SW 1271 (cell line): ENCODE measurements around the gene VSIG8.

Experiments
- DNase-seq, 2 experiments: peaks; one replicate each; lab custom pipeline; 2025; lab: John Stamatoyannopoulos, UW

The VSIG8 gene

DNA sequence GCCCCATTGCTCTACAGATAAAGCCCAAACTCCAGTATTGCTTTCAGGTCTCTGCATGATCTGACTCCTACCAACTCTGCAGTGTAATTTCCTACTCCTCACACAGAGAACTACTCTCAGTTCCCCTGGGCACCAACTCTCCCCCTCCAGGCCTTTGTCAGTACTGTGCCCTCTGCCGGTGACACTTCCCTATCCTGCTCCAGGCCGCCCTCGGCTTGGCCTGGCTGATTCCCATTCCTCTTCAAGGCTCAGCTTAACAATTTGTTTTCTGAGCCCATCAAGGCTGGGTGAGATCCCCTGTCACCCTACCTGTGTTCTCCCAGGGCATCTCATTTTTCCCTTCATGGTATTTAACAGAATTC is 33.2 kb downstream of the VSIG8 start:
- no peak for DNase-seq

DNA sequence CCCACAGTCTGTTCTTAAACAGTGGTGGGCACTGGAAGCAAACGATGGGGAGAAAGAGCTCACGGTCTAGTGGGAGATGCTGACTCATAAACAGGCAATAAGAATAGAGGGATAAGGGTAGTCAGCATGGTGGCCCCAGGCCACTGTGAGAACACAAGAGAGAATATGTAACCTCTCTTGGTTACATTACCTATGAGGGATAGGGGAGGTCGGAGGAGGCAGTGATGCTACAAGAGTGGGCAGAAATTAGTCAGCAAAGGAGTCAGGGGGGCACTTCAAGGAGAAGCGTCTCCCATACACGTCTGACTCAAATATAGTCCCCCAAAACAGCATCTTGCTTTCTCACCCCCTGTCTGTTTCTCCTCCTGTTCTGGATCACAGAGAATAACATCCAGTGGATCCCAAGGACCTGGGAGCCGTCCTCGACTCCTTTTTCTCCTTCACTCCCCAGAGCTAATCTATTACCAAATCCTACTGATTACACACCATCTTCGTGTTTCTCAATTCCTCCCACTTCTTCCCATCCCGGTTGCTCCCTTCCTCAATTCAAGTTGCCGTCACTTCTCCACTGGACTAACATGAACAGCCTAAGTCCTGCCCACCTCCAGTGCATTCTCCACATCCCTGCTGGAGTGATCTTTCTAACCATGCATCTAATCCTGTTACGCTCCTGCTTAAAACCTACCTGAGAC is 33.7 kb downstream of the VSIG8 start:
- DNase-seq: no peak

- DNase-seq: no peak
These were observed 34.3 kb downstream of the VSIG8 start for GRCh38 chr1:159828176-159828575.

DNA sequence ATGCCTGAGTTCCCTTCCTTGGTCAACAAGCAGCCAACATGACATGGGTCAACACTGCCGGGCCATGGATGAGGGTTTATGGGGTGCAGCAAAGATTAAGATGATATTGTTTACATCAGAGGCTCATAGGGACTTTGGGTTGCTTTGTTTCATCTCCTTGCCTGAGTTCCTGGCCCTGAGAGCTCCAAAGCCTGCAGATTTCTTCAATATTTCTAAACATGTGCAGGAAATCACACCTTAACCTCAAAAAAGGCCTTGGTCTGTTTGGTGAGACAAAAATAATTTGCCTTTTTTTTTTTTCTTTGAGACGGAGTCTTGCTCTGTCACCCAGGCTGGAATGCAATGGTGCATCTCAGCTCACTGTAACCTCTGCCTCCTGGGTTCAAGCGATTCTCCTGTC is 34.9 kb downstream of the VSIG8 start:
- no peak for DNase-seq

GRCh38 chr1:159827102-159827490 is 35.4 kb downstream of the VSIG8 start:
- DNase-seq: no peak

- no peak for DNase-seq
These were observed 35.9 kb downstream of the VSIG8 start, which contains the start of gene SLAMF8 for GRCh38 chr1:159826441-159827101. SLAMF8 (plus strand) TSS chr1:159826873; CDS start chr1:159826899, 26 bp downstream.

DNA sequence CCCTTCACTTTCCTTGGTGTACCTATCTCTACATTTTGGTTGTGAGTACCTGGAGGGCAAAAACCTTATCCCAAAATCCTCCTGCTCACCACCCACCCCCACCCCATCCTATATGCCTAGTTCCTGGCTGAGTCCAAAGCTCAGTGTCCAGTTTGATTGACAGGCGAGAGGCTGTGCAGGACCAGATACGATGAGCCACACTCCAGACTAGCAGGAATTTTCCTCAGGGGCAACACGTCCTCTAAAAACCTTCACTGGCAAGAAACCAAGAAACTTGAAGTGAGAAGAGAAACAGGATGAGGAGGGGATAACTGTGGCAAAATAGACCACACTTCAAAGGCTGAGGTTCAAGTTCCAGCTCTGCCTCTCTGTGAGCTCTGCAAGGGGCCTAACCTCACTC is 36.9 kb downstream of the VSIG8 start:
- DNase-seq: no peak

DNA sequence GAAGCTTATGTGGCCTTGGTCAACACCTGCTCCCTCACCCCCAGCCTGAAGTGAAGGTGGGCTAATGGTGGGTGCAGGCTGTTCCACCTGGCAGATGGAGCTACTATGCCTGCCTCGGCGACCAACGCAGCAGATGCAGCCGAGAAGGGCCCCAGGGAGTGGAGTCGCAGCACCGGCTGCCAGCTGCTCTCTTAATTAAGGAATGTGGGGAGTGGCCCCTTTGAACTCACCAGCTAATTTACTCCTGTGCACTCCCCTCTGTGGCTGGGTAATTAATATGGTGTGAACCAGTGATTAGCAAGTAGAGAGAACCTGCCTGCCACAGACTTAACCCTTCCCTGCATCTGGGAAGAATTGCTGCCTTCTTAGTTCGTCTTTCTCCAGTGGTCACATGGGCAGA is 39.1 kb downstream of the VSIG8 start:
- DNase-seq: no peak

- DNase-seq: no peak
These were observed 41.1 kb downstream of the VSIG8 start for GRCh38 chr1:159821171-159821867.

- no peak for DNase-seq
These were observed 45.0 kb downstream of the VSIG8 start for GRCh38 chr1:159817276-159818041.

- no peak for DNase-seq
These were observed 46.5 kb downstream of the VSIG8 start for GRCh38 chr1:159815926-159816325.

DNA sequence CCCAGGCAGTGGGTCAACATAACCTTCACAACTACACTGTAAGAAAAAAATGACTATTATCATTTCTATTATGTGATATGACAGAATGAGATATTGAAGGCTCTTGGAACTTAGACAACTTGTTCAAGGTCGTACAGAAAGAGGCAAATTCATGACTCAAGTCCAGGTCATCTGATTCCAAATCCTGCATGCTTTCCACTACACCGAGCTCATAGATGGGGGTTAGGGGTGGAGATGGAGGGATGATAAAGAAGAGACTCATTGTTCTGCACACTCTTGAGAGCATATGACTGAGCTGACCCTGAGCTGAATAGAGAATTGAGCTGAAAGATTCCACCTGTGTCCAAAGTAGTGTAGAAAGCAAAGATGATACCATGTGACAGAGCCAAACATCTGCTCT is 57.5 kb downstream of the VSIG8 start:
- DNase-seq: no peak
